WTC11 (cell line): Measurements from ENCODE around the gene DNASE1L2.

Experiments used
- CREB1 ChIP-seq: sonication (generic); formaldehyde crosslinking; IDR thresholded peaks from 2 replicates; pipeline ENCODE4 v1.8.0; 2023; ENCODE audit warnings: mild to moderate bottlenecking, missing genetic modification reagents
- CTCF ChIP-seq: fragments of 200-600 bp; IDR thresholded peaks from 2 replicates; pipeline ENCODE4 v1.8.0; 2022; ENCODE audit warnings: antibody characterized with exemption
- E2F1 ChIP-seq: sonication (generic); formaldehyde crosslinking; IDR thresholded peaks from 2 replicates; pipeline ENCODE4 v1.8.0; 2022; ENCODE audit warnings: mild to moderate bottlenecking, missing genetic modification reagents
- E2F5 ChIP-seq: sonication (generic); formaldehyde crosslinking; IDR thresholded peaks from 2 replicates; pipeline ENCODE4 v1.8.1; 2022; ENCODE audit warnings: mild to moderate bottlenecking, moderate library complexity, missing genetic modification reagents
- KAT7 ChIP-seq: sonication (generic); formaldehyde crosslinking; IDR thresholded peaks from 2 replicates; pipeline ENCODE4 v1.8.1; 2023; ENCODE audit warnings: missing genetic modification reagents, mild to moderate bottlenecking, borderline replicate concordance
- NR1H2 ChIP-seq: sonication (generic); formaldehyde crosslinking; IDR thresholded peaks from 2 replicates; pipeline ENCODE4 v1.9.0; 2021; ENCODE audit warnings: mild to moderate bottlenecking, moderate library complexity, missing genetic modification reagents
- NR2C2 ChIP-seq: sonication (generic); formaldehyde crosslinking; IDR thresholded peaks from 2 replicates; pipeline ENCODE4 v1.8.0; 2022; ENCODE audit warnings: mild to moderate bottlenecking, missing genetic modification reagents
- USF1 ChIP-seq: sonication (generic); formaldehyde crosslinking; IDR thresholded peaks from 2 replicates; pipeline ENCODE4 v1.8.0; 2022; ENCODE audit warnings: mild to moderate bottlenecking, missing genetic modification reagents
- ZNF121 ChIP-seq: sonication (generic); formaldehyde crosslinking; IDR thresholded peaks from 2 replicates; pipeline ENCODE4 v1.8.0; 2023; ENCODE audit warnings: missing genetic modification reagents

GRCh38 chr16:2206780-2207433 lies 29.3 kb upstream of the DNASE1L2 start:
- TF ChIP-seq ZNF121 (no peak), CTCF (no peak), USF1 (CRISPR knock-in tag) (no peak), KAT7 (CRISPR knock-in tag) (no peak), CREB1 (CRISPR knock-in tag) (no peak), E2F5 (CRISPR knock-in tag) (no peak), E2F1 (CRISPR knock-in tag) (no peak), NR2C2 (CRISPR knock-in tag) (no peak), NR1H2 (CRISPR knock-in tag) (no peak)
